Neutrophil (primary cell): ENCODE data around the gene MCM7.
A peak's percentile ranks its signal among the peaks of the same experiment; 100 is the strongest.

Experiments used
- H3K27ac ChIP-seq: fragments of 200-600 bp; sonication (generic); 2 replicates; pipeline ENCODE4 v1.5.1; 2016; ENCODE audit warnings: mild to moderate bottlenecking, moderate library complexity
- H3K27me3 ChIP-seq: fragments of 200-600 bp; sonication (generic); 2 replicates; pipeline ENCODE4 v1.6.0; 2016; ENCODE audit warnings: mild to moderate bottlenecking
- H3K36me3 ChIP-seq: fragments of 200-600 bp; sonication (generic); 2 replicates; pipeline ENCODE4 v1.5.1; 2017
- H3K4me1 ChIP-seq, 2 experiments: fragments of 200-600 bp in 1 of 2; sonication (generic) in 1 of 2; 1 replicate in 1 of 2; 2 replicates in 1 of 2; pipeline versions ENCODE4 v1.5.1 to v1.6.1; 2013 to 2016; ENCODE audit warnings: low read depth in 1 of 2, low read length in 1 of 2, mild to moderate bottlenecking in 1 of 2, moderate library complexity in 1 of 2; ENCODE audit not compliant: control insufficient read depth in 1 of 2, insufficient read depth in 1 of 2
- H3K4me3 ChIP-seq, 2 experiments: fragments of 200-600 bp in 1 of 2; sonication (generic) in 1 of 2; 1 replicate in 1 of 2; 2 replicates in 1 of 2; pipeline ENCODE4 v1.5.1; 2013 to 2016; ENCODE audit warnings: low read depth in 1 of 2, low read length in 1 of 2, mild to moderate bottlenecking in 1 of 2, moderate library complexity in 1 of 2
- H3K9me3 ChIP-seq: fragments of 200-600 bp; sonication (generic); 2 replicates; pipeline ENCODE4 v1.5.1; 2016
- CTCF ChIP-seq: fragments of 200-600 bp; sonication (generic); IDR thresholded peaks from 2 replicates; pipeline ENCODE4 v1.5.1; 2016; ENCODE audit warnings: antibody characterized with exemption

MCM7 gene

GRCh38 chr7:100080907-100081534 lies 20.2 kb downstream of the MCM7 start:
- Histone ChIP-seq H3K4me3 (peak overlapping the region; percentile 76 to 80), H3K4me1 (peaks cover 27 to 30% of the 10 kb centered on the region in 2 experiments), H3K27me3 (no peaks in the 10 kb centered on the region), H3K36me3 (peaks cover 16% of the 10 kb centered on the region), H3K9me3 (no peaks in the 10 kb centered on the region), H3K27ac (peak overlapping the region; percentile 94)
- TF ChIP-seq CTCF = no peak

- H3K27me3 ChIP-seq = no peaks in the 10 kb centered on the region
- H3K27ac ChIP-seq = no peak overlapping the region
- H3K4me1 ChIP-seq = peaks cover 21 to 23% of the 10 kb centered on the region in 2 experiments
- H3K4me3 ChIP-seq = no peak overlapping the region
- TF ChIP-seq CTCF = no peak
- no peaks in the 10 kb centered on the region for H3K9me3 ChIP-seq
- H3K36me3 ChIP-seq = peaks cover 33% of the 10 kb centered on the region
Observed at GRCh38 chr7:100079024-100079560, 22.1 kb downstream of the MCM7 start.

GRCh38 chr7:100077205-100077604 lies 24.0 kb downstream of the MCM7 start:
- H3K27me3 ChIP-seq = no peaks in the 10 kb centered on the region

GRCh38 chr7:100075418-100075817 lies 25.8 kb downstream of the MCM7 start:
- Histone ChIP-seq H3K36me3 (peaks cover 69% of the 10 kb centered on the region), H3K4me1 (no peaks in the 10 kb centered on the region), H3K4me3 (no peak overlapping the region), H3K27ac (no peak overlapping the region), H3K27me3 (no peaks in the 10 kb centered on the region), H3K9me3 (peaks cover 25% of the 10 kb centered on the region)
- TF ChIP-seq CTCF = no peak

More at GRCh38 chr7:100077205-100077604, 24.0 kb downstream of the MCM7 start:
- H3K4me1 ChIP-seq = peaks cover 9 to 12% of the 10 kb centered on the region in 2 experiments
- TF ChIP-seq CTCF = no peak
- peaks cover 7% of the 10 kb centered on the region for H3K9me3 ChIP-seq
- H3K27ac ChIP-seq = no peak overlapping the region
- H3K36me3 ChIP-seq = peaks cover 52% of the 10 kb centered on the region
- H3K4me3 ChIP-seq = no peak overlapping the region

GRCh38 chr7:100074841-100075240 lies 26.4 kb downstream of the MCM7 start:
- H3K9me3 ChIP-seq = peaks cover 31% of the 10 kb centered on the region
- no peak for TF ChIP-seq CTCF
- peaks cover 75% of the 10 kb centered on the region for H3K36me3 ChIP-seq
- H3K27me3 ChIP-seq = no peaks in the 10 kb centered on the region
- H3K27ac ChIP-seq = no peak overlapping the region
- no peak overlapping the region for H3K4me3 ChIP-seq
- H3K4me1 ChIP-seq = no peaks in the 10 kb centered on the region
